ENCODE data around the gene BHLHE23.

The BHLHE23 gene

DNA sequence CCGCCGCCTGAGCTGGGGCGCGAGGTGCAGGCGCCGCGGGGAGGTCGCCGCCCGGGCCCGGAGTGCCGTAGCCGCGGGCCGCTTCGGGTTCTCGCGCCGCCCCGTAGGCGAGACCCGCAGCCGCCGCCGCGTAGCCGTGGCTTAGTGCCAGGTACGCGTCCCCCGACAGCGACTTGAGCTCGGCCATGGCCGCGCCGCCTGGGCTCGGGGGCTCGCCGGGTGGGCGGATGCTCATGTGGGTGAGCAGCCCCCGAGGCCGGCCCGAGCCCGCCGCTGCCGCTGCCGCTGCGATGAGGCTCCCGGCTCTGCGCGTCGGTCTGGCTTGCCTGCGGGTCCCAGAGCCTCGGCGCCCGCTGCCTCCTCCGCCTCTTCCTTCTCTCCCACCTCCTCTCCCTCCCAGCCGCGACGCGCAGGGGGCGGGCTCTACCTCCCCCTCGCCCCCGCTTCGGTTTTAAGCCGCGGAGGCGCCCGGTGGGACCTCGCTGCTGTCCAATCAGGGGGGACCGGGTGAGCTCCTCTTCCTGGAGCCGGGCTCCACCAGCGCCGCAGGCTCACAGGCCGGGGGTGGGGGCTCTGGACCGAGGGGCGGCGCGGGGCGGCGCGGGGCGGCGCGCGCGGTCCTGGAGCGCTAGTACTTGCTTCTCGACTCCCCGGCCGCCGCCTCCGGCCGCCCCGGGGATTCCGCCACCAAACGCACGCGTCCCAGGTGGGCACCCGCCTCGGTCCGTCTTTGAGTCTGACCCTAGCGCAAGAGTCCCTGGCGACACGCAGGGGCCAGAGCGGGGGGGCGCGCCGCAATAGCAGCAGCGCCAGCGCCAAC, at the start of gene BHLHE23:
BHLHE23 (minus strand) TSS at position 425 of the 820 bp plus-strand sequence; CDS start at position 235, 190 bp downstream.
- H3K27me3 ChIP-seq (ENCODE audit: control insufficient read depth in 5 of 5, insufficient read depth in 4 of 5, low read length in 5 of 5) = peaks cover 63 to 88% (median 75%) of the 10 kb centered on the region in 5 donors
- peaks cover 0 to 27% (median 10%) of the 10 kb centered on the region in 5 donors for H3K4me1 ChIP-seq (ENCODE audit: control insufficient read depth in 5 of 5, insufficient read depth in 5 of 5, low read length in 5 of 5)
- H3K4me3 ChIP-seq (ENCODE audit: low read depth in 1 of 5, low read length in 5 of 5) = no peak within 1 kb of the TSS
- no peaks in the 10 kb centered on the region for H3K9me3 ChIP-seq (ENCODE audit: control insufficient read depth in 5 of 5, low read length in 5 of 5)
- H3K36me3 ChIP-seq (ENCODE audit: control insufficient read depth in 5 of 5, insufficient read depth in 5 of 5, low read length in 5 of 5) = no peaks in the 10 kb centered on the region
- H3K9ac ChIP-seq (ENCODE audit: low read length in 5 of 5) = no peak within 1 kb of the TSS
- H3K27ac ChIP-seq (ENCODE audit: low read depth, low read length) = no peak within 1 kb of the TSS

DNA sequence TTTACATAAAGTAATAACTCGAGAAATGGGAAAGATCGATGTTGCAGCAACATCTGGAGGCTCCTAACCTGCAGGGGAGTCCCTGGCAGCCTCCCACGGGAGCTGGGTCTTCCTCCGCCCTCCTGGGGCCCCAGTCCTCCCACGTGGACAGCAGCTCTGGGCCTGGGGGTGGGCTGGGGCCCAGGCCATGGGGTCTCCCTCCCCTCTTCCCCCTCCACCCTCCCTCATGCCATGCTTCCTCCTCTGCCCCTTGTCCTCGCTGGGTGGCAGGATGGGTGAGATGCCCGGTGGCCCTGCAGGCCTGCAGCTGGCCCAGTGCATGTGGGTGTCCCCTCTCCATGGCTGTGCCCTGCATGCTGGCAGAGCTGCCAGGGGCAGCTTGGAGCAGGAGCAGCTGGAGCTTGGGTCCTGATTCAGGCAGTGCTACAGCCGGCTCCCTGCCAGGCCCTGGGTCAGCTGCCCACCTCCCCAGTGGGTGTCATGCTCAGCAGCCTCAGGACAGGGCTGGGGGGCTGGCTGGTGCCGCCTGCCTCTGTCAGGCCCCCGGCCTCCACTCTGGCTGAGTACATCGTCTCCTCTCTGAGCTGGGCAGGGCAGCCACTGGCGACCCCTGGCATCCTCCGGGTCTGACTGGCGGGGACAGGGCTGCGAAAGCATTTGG, 48.9 kb upstream of the BHLHE23 start:
- Histone ChIP-seq H3K9ac (ENCODE audit: low read length in 5 of 5) (no peak overlapping the region), H3K4me3 (ENCODE audit: low read depth in 1 of 5, low read length in 5 of 5) (no peak overlapping the region), H3K36me3 (ENCODE audit: control insufficient read depth in 5 of 5, insufficient read depth in 5 of 5, low read length in 5 of 5) (no peaks in the 10 kb centered on the region), H3K4me1 (ENCODE audit: control insufficient read depth in 5 of 5, insufficient read depth in 5 of 5, low read length in 5 of 5) (peaks cover 0 to 23% (median 3%) of the 10 kb centered on the region in 5 donors), H3K27me3 (ENCODE audit: control insufficient read depth in 5 of 5, insufficient read depth in 4 of 5, low read length in 5 of 5) (peaks cover 17 to 55% (median 37%) of the 10 kb centered on the region in 5 donors), H3K9me3 (ENCODE audit: control insufficient read depth in 5 of 5, low read length in 5 of 5) (no peaks in the 10 kb centered on the region), H3K27ac (ENCODE audit: low read depth, low read length) (no peak overlapping the region)

DNA sequence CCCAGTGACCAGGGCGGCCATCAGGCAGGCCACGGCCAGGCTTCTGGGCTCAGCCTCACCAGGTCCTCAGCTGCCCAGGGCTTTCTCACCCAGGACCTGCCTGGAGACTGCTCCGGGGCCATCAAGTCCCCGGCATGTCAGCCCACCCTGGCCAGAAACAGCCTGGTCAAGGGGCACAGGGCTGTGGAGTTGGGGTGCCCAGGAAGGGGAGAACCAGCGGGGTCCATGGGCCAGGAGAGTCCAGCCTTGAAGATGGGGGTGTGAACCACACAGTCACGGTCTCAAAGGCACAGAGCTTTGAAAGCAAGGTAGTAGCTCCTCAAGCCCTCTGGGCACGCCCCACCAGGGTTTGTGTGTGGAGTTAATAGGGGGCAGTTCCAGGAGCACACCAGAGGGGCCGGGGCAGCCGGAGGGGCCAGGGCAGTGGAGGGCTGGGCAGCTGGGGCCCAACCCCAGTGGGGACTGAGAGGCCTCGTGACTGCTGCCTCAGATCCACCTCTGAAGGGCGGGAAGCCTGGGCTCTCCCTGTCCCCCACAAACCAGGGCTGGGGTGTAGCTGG, 48.0 kb upstream of the BHLHE23 start:
- no peaks in the 10 kb centered on the region for H3K36me3 ChIP-seq (ENCODE audit: control insufficient read depth in 5 of 5, insufficient read depth in 5 of 5, low read length in 5 of 5)
- H3K4me1 ChIP-seq (ENCODE audit: control insufficient read depth in 5 of 5, insufficient read depth in 5 of 5, low read length in 5 of 5) = peaks cover 0 to 15% (median 3%) of the 10 kb centered on the region in 5 donors
- no peak overlapping the region for H3K4me3 ChIP-seq (ENCODE audit: low read depth in 1 of 5, low read length in 5 of 5)
- H3K9me3 ChIP-seq (ENCODE audit: control insufficient read depth in 5 of 5, low read length in 5 of 5) = no peaks in the 10 kb centered on the region
- H3K27ac ChIP-seq (ENCODE audit: low read depth, low read length) = no peak overlapping the region
- peaks cover 13 to 49% (median 36%) of the 10 kb centered on the region in 5 donors for H3K27me3 ChIP-seq (ENCODE audit: control insufficient read depth in 5 of 5, insufficient read depth in 4 of 5, low read length in 5 of 5)
- H3K9ac ChIP-seq (ENCODE audit: low read length in 5 of 5) = no peak overlapping the region

DNA sequence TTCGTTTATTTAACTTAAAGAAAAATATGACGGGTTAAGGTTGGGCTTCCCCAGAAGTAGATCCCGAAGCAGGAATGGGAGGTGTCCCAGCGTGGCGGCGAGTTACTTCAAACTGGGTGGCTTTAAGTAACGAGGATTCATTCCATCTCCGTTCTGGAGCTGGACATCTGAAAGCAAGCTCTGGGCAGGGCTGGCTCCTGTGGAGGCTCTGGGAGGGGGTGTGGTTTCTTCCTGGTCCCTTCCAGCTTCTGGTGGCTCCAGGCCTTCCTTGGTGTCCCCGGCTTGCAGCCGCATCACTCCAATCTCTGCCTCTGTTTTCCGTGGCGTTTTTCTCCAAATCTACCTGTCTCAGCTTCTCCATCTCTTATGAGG, 47.3 kb upstream of the BHLHE23 start:
- no peak overlapping the region for H3K27ac ChIP-seq (ENCODE audit: low read depth, low read length)
- no peaks in the 10 kb centered on the region for H3K9me3 ChIP-seq (ENCODE audit: control insufficient read depth in 5 of 5, low read length in 5 of 5)
- H3K27me3 ChIP-seq (ENCODE audit: control insufficient read depth in 5 of 5, insufficient read depth in 4 of 5, low read length in 5 of 5) = peaks cover 12 to 50% (median 31%) of the 10 kb centered on the region in 5 donors
- peaks cover 0 to 15% (median 3%) of the 10 kb centered on the region in 5 donors for H3K4me1 ChIP-seq (ENCODE audit: control insufficient read depth in 5 of 5, insufficient read depth in 5 of 5, low read length in 5 of 5)
- H3K9ac ChIP-seq (ENCODE audit: low read length in 5 of 5) = no peak overlapping the region
- no peak overlapping the region for H3K4me3 ChIP-seq (ENCODE audit: low read depth in 1 of 5, low read length in 5 of 5)
- H3K36me3 ChIP-seq (ENCODE audit: control insufficient read depth in 5 of 5, insufficient read depth in 5 of 5, low read length in 5 of 5) = no peaks in the 10 kb centered on the region

DNA sequence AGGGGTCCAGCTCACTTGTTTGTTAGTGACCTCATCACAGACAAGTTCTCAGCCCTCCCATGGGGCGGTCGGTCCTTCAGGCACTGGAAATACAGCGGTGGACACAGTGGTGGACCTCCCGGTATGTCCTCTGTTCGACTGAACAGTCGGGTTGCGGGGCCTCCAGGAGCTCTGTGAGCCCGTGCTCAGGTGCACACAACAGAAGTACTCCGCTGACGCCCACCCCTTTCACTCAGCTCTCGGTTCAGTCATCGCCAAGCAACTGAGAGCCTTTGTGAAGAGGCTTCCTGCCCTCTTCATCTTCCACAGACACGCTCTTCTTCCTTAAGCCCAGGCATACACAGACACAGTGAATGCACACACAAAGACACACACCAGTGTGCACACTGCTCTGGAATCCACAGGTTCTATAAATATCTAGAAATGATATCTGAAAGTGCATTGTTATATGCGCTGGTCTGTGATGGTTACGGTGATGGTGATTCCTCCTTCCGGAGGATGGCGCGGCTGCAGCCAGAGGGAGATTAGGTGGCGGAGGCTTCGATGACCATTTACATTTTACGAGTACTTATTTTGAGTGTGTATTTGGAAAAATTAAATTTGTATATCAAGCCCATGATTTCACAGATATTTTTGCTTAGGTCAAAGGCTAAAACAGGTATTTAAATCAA, 46.8 kb upstream of the BHLHE23 start:
- H3K9ac ChIP-seq (ENCODE audit: low read length in 5 of 5) = no peak overlapping the region
- H3K4me1 ChIP-seq (ENCODE audit: control insufficient read depth in 5 of 5, insufficient read depth in 5 of 5, low read length in 5 of 5) = peaks cover 0 to 15% (median 3%) of the 10 kb centered on the region in 5 donors
- no peak overlapping the region for H3K4me3 ChIP-seq (ENCODE audit: low read depth in 1 of 5, low read length in 5 of 5)
- no peak overlapping the region for H3K27ac ChIP-seq (ENCODE audit: low read depth, low read length)
- peaks cover 7 to 44% (median 28%) of the 10 kb centered on the region in 5 donors for H3K27me3 ChIP-seq (ENCODE audit: control insufficient read depth in 5 of 5, insufficient read depth in 4 of 5, low read length in 5 of 5)
- no peaks in the 10 kb centered on the region for H3K36me3 ChIP-seq (ENCODE audit: control insufficient read depth in 5 of 5, insufficient read depth in 5 of 5, low read length in 5 of 5)
- H3K9me3 ChIP-seq (ENCODE audit: control insufficient read depth in 5 of 5, low read length in 5 of 5) = no peaks in the 10 kb centered on the region

DNA sequence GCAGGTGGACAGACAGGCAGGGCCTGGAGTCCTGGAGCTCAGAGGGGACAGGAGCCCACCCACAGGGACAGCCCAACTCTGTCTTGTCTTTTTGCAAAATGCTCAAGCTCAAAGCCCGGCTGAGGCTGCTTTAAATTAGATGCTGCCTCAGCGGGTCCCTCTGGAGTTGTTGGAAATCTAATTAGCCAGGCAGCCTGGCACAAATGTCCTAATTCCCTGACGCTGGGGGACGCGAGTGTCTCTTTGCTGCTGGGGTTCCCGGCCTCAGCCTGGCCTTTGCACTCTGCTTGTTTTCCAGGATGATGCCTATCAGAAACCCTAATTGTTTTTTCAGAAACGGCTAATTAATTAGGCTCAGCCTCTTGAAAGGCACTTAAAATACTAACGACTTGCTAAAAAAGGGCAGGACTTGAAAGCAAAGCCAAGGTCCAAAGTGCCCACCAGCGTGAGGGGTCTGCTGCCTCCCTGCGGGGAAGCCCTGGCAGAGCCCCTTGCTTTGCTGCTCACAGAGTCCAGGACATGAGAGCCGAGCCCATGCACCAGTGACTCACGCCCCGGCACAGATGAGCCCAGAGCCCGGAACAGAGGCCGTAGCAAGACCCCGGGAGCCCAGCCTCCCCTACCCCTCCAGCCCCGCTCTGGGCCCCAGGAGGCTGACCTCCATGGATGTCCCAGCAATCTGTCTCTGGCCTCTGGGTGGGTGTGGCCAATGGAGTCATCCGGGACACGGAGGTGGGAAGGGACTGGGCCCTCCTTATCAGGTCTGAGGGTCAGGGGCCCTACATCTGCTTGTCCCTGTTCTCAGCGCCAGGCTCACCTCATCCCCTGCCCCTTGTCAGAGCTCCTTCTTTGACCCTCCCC, 46.0 kb upstream of the BHLHE23 start:
- Histone ChIP-seq H3K4me1 (ENCODE audit: control insufficient read depth in 5 of 5, insufficient read depth in 5 of 5, low read length in 5 of 5) (peaks cover 0 to 15% (median 3%) of the 10 kb centered on the region in 5 donors), H3K36me3 (ENCODE audit: control insufficient read depth in 5 of 5, insufficient read depth in 5 of 5, low read length in 5 of 5) (no peaks in the 10 kb centered on the region), H3K4me3 (ENCODE audit: low read depth in 1 of 5, low read length in 5 of 5) (no peak overlapping the region), H3K9me3 (ENCODE audit: control insufficient read depth in 5 of 5, low read length in 5 of 5) (no peaks in the 10 kb centered on the region), H3K27ac (ENCODE audit: low read depth, low read length) (no peak overlapping the region), H3K9ac (ENCODE audit: low read length in 5 of 5) (no peak overlapping the region), H3K27me3 (ENCODE audit: control insufficient read depth in 5 of 5, insufficient read depth in 4 of 5, low read length in 5 of 5) (peaks cover 3 to 38% (median 28%) of the 10 kb centered on the region in 5 donors)

DNA sequence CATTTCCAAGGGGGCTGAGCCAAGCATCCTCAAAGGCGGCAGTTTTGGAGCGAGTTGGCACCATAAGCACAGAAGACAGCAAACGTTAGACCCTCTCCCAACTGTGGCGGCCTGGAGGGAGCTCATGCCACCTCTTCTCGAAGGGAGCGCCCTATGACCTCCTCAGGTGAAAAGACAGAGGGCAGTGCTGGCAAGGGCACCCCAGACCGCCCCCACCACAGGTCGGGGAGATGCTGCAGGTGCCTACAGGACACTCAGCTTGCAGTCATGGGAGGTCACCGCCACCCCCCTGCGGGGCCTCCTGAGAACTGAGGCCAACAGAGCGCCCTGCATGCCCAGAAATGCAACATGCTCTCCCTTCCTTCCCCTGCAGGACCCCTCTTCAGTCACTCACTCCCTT, 45.1 kb upstream of the BHLHE23 start:
- H3K4me3 ChIP-seq (ENCODE audit: low read depth in 1 of 5, low read length in 5 of 5) = no peak overlapping the region
- no peaks in the 10 kb centered on the region for H3K36me3 ChIP-seq (ENCODE audit: control insufficient read depth in 5 of 5, insufficient read depth in 5 of 5, low read length in 5 of 5)
- H3K4me1 ChIP-seq (ENCODE audit: control insufficient read depth in 5 of 5, insufficient read depth in 5 of 5, low read length in 5 of 5) = peaks cover 0 to 15% (median 3%) of the 10 kb centered on the region in 5 donors
- H3K9me3 ChIP-seq (ENCODE audit: control insufficient read depth in 5 of 5, low read length in 5 of 5) = no peaks in the 10 kb centered on the region
- H3K27me3 ChIP-seq (ENCODE audit: control insufficient read depth in 5 of 5, insufficient read depth in 4 of 5, low read length in 5 of 5) = peaks cover 3 to 39% (median 31%) of the 10 kb centered on the region in 5 donors
- no peak overlapping the region for H3K27ac ChIP-seq (ENCODE audit: low read depth, low read length)
- H3K9ac ChIP-seq (ENCODE audit: low read length in 5 of 5) = no peak overlapping the region

DNA sequence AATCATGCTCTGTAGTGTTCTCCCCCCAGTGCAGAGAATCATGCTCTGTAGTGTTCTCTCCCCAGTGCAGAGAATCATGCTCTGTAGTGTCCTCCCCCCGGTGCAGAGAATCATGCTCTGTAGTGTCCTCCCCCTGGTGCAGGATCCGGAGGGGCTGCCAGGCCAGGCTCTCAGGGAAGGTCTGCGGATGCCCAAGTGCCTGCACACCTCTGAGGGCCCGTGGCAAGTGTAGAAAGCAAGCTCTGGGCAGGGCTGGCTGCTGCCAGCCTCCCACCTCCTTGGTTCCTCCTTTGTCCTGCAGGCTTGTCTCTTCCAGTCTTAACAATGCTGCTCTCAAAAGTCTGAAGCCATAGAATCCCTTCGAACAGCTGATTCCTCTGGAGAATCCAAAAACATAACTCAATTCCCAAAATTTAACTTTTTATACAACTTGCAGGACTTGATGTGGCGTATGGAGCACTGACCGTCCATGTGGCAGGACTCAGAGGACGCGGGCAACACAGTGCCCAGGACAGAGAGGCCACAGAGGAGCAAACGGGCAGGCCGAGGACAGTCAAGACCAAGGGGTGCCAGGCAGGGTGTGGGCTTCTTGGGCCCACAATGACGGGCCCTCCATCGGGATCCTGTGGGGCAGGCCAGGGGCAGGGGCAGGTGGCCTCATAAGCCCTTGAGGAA, 44.6 kb upstream of the BHLHE23 start:
- peaks cover 0 to 14% (median 2%) of the 10 kb centered on the region in 5 donors for H3K4me1 ChIP-seq (ENCODE audit: control insufficient read depth in 5 of 5, insufficient read depth in 5 of 5, low read length in 5 of 5)
- peaks cover 7 to 43% (median 30%) of the 10 kb centered on the region in 5 donors for H3K27me3 ChIP-seq (ENCODE audit: control insufficient read depth in 5 of 5, insufficient read depth in 4 of 5, low read length in 5 of 5)

DNA sequence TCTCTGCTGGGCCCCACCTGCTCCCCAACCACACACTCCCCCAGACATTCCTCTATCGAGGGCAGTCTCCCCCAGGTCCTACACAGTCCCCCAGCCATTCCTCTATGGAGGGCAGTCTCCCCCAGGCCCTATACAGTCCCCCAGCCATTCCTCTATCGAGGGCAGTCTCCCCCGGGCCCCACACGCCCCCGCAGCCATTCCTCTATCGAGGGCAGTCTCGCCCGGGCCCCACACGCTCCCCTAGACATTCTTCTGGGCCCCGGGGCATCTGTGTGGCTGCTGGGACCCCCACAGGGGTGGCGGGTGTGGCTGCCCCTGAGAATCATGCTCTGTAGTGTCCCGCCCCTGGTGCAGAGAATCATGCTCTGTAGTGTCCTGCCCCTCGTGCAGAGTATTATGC, 43.6 kb upstream of the BHLHE23 start:
- H3K9ac ChIP-seq (ENCODE audit: low read length in 5 of 5) = no peak overlapping the region
- peaks cover 9 to 45% (median 30%) of the 10 kb centered on the region in 5 donors for H3K27me3 ChIP-seq (ENCODE audit: control insufficient read depth in 5 of 5, insufficient read depth in 4 of 5, low read length in 5 of 5)
- no peak overlapping the region for H3K4me3 ChIP-seq (ENCODE audit: low read depth in 1 of 5, low read length in 5 of 5)
- no peaks in the 10 kb centered on the region for H3K36me3 ChIP-seq (ENCODE audit: control insufficient read depth in 5 of 5, insufficient read depth in 5 of 5, low read length in 5 of 5)
- H3K27ac ChIP-seq (ENCODE audit: low read depth, low read length) = no peak overlapping the region
- no peaks in the 10 kb centered on the region for H3K9me3 ChIP-seq (ENCODE audit: control insufficient read depth in 5 of 5, low read length in 5 of 5)
- H3K4me1 ChIP-seq (ENCODE audit: control insufficient read depth in 5 of 5, insufficient read depth in 5 of 5, low read length in 5 of 5) = peaks cover 0 to 12% (median 0%) of the 10 kb centered on the region in 5 donors

More for the DNA sequence above, 44.6 kb upstream of the BHLHE23 start:
- Histone ChIP-seq H3K9me3 (ENCODE audit: control insufficient read depth in 5 of 5, low read length in 5 of 5) (no peaks in the 10 kb centered on the region), H3K9ac (ENCODE audit: low read length in 5 of 5) (no peak overlapping the region), H3K36me3 (ENCODE audit: control insufficient read depth in 5 of 5, insufficient read depth in 5 of 5, low read length in 5 of 5) (no peaks in the 10 kb centered on the region), H3K27ac (ENCODE audit: low read depth, low read length) (no peak overlapping the region), H3K4me3 (ENCODE audit: low read depth in 1 of 5, low read length in 5 of 5) (no peak overlapping the region)

Data from subcutaneous abdominal adipose tissue (tissue), 5 donors.